Keratinocyte (primary cell): Measurements from ENCODE around the gene AMMECR1. TPM values are rescaled to one million over a fixed set of nuclear protein-coding genes. Genes with fewer than 3 reads are reported as not detected.

Source experiments
- DNase-seq: peaks from one replicate; pipeline ENCODE4 v3.0.0-alpha.2; 2011; ENCODE audit warnings: low read depth, missing footprints, low spot score
- FAIRE-seq: peaks from 2 replicates; lab custom pipeline; 2011; peaks lifted over from hg19 to GRCh38; lab: Jason Lieb, UNC
- H2AFZ ChIP-seq: 2 replicates; pipeline ENCODE4 v1.6.0; 2012; ENCODE audit warnings: low read length, control low read depth, inconsistent platforms; ENCODE audit not compliant: control insufficient read depth
- H3K27ac ChIP-seq: 2 replicates; pipeline ENCODE4 v1.5.1; 2011; ENCODE audit warnings: low read length; ENCODE audit not compliant: control insufficient read depth, insufficient read depth
- H3K27me3 ChIP-seq: 3 replicates; pipeline ENCODE4 v1.6.0; 2011; ENCODE audit warnings: low read length; ENCODE audit not compliant: control insufficient read depth, insufficient read depth; ENCODE audit errors: extremely low read depth
- H3K36me3 ChIP-seq, 2 experiments: 2 replicates in 1 of 2; 3 replicates in 1 of 2; pipeline ENCODE4 v1.5.1; 2011; ENCODE audit warnings: low read length in 2 of 2, mild to moderate bottlenecking in 1 of 2; ENCODE audit not compliant: control insufficient read depth in 2 of 2, insufficient read depth in 2 of 2; ENCODE audit errors: extremely low read depth in 1 of 2
- H3K4me1 ChIP-seq: 3 replicates; pipeline ENCODE4 v1.5.1; 2011; ENCODE audit warnings: low read length; ENCODE audit not compliant: control insufficient read depth, insufficient read depth; ENCODE audit errors: extremely low read depth
- H3K4me2 ChIP-seq: 3 replicates; pipeline ENCODE4 v1.6.0; 2011; ENCODE audit warnings: low read depth, low read length; ENCODE audit not compliant: control insufficient read depth, insufficient read depth; ENCODE audit errors: extremely low read depth
- H3K4me3 ChIP-seq, 3 experiments: fragments of 200-600 bp in 1 of 3; sonication (generic) in 1 of 3; 2 replicates in 2 of 3; 3 replicates in 1 of 3; pipeline ENCODE4 v1.5.1; 2011 to 2016; ENCODE audit warnings: low read length in 3 of 3, mild to moderate bottlenecking in 3 of 3, control low read depth in 2 of 3, inconsistent platforms in 1 of 3, low read depth in 1 of 3, mixed read lengths in 1 of 3, mixed run types in 1 of 3, moderate library complexity in 1 of 3; ENCODE audit not compliant: control insufficient read depth in 2 of 3, insufficient read depth in 2 of 3; ENCODE audit errors: extremely low read depth in 1 of 3
- H3K79me2 ChIP-seq: 2 replicates; pipeline ENCODE4 v1.6.0; 2012; ENCODE audit warnings: low read length; ENCODE audit not compliant: control insufficient read depth, insufficient read depth
- H3K9ac ChIP-seq: 3 replicates; pipeline ENCODE4 v1.6.0; 2011; ENCODE audit warnings: low read length; ENCODE audit not compliant: control insufficient read depth, insufficient read depth; ENCODE audit errors: extremely low read depth
- H3K9me1 ChIP-seq: 3 replicates; pipeline ENCODE4 v1.6.0; 2011; ENCODE audit warnings: low read length; ENCODE audit not compliant: control insufficient read depth, insufficient read depth; ENCODE audit errors: extremely low read depth
- H3K9me3 ChIP-seq: 2 replicates; pipeline ENCODE4 v1.5.1; 2012; ENCODE audit warnings: low read depth, low read length; ENCODE audit not compliant: control insufficient read depth
- H4K20me1 ChIP-seq: 3 replicates; pipeline ENCODE4 v1.6.0; 2011; ENCODE audit warnings: low read length; ENCODE audit not compliant: control insufficient read depth, insufficient read depth; ENCODE audit errors: extremely low read depth
- CTCF ChIP-seq, 3 experiments: IDR thresholded peaks in 1 of 3; conservative IDR thresholded peaks in 1 of 3; optimal IDR thresholded peaks in 1 of 3; 2 replicates in 2 of 3; 3 replicates in 1 of 3; pipeline versions ENCODE3 to v1.5.1; 2011; ENCODE audit warnings: low read length in 3 of 3, mild to moderate bottlenecking in 3 of 3, moderate library complexity in 2 of 3, control low read depth in 1 of 3, inconsistent platforms in 1 of 3; ENCODE audit not compliant: insufficient read depth in 2 of 3; ENCODE audit errors: extremely low read depth in 1 of 3
- EZH2 ChIP-seq: IDR thresholded peaks from one replicate; pipeline ENCODE4 v1.6.1; 2012; ENCODE audit warnings: inconsistent platforms, mild to moderate bottlenecking, low read length, moderate library complexity
- dilution Hi-C: fragments of 300-500 bp; cut with MboI; formaldehyde crosslinking; loops from one replicate; pipeline ENCODE4 v1.7.0; 2020; ENCODE audit warnings: low sequenced_read_pairs; ENCODE audit not compliant: extremely low pct_ligation_motif_present
- polyA plus RNA-seq, 5 experiments: library from polyadenylated mRNA; depleted of rRNA in 3 of 5; stranded (reverse) in 3 of 5; stranded (forward) in 1 of 5; unstranded in 1 of 5; fragments of >200 nt; gene quantifications; 1 replicate in 1 of 5; 2 replicates in 3 of 5; 3 replicates in 1 of 5; pipeline versions ENCODE4 v1.2.1 to v1.2.3, GENCODE V29; 2011 to 2012; ENCODE audit warnings: missing spikeins in 2 of 5, low read depth in 1 of 5, low replicate concordance in 1 of 5

Gene AMMECR1
- polyA plus RNA-seq, 1 donor (not counting 4 experiments of a cell fraction or from before 2014, with no cell fraction given), result 15.5 TPM

GRCh38 chrX:110214684-110215083 is 103.2 kb downstream of the AMMECR1 start:
- no peak for FAIRE-seq
- no peaks in the 10 kb centered on the region for H3K27me3 ChIP-seq
- TF ChIP-seq CTCF (optimal IDR thresholded peaks at IDR 0.05 in 1 of 3, IDR thresholded peaks at IDR 0.05 in 1 of 3, conservative IDR thresholded peaks at IDR 0.05 in 1 of 3; ENCODE audit: extremely low read depth in 1 of 3, insufficient read depth in 2 of 3, low read length in 3 of 3), result no peak
- TF ChIP-seq EZH2, result no peak
- H3K4me3 ChIP-seq, result no peak overlapping the region
- H3K79me2 ChIP-seq, result no peaks in the 10 kb centered on the region
- no peak overlapping the region for H3K27ac ChIP-seq
- H4K20me1 ChIP-seq, result no peaks in the 10 kb centered on the region
- no peak overlapping the region for H2AFZ ChIP-seq
- H3K4me2 ChIP-seq, result no peak overlapping the region
- no peaks in the 10 kb centered on the region for H3K36me3 ChIP-seq
- H3K4me1 ChIP-seq, result peaks cover 24% of the 10 kb centered on the region
- DNase-seq, result no peak
- dilution Hi-C loops, result no loop called here
- H3K9me1 ChIP-seq, result no peaks in the 10 kb centered on the region
- no peaks in the 10 kb centered on the region for H3K9me3 ChIP-seq
- no peak overlapping the region for H3K9ac ChIP-seq

GRCh38 chrX:110213183-110213582 is 104.7 kb downstream of the AMMECR1 start:
- H2AFZ ChIP-seq, result no peak overlapping the region
- dilution Hi-C loops, result no loop called here
- no peak for DNase-seq
- H3K36me3 ChIP-seq, result no peaks in the 10 kb centered on the region
- H3K79me2 ChIP-seq, result no peaks in the 10 kb centered on the region
- peaks cover 27% of the 10 kb centered on the region for H3K4me1 ChIP-seq
- no peak for TF ChIP-seq CTCF (optimal IDR thresholded peaks at IDR 0.05 in 1 of 3, IDR thresholded peaks at IDR 0.05 in 1 of 3, conservative IDR thresholded peaks at IDR 0.05 in 1 of 3; ENCODE audit: extremely low read depth in 1 of 3, insufficient read depth in 2 of 3, low read length in 3 of 3)
- no peak for TF ChIP-seq EZH2
- no peak overlapping the region for H3K4me3 ChIP-seq
- no peak overlapping the region for H3K4me2 ChIP-seq
- H3K27me3 ChIP-seq, result no peaks in the 10 kb centered on the region
- H4K20me1 ChIP-seq, result no peaks in the 10 kb centered on the region
- H3K27ac ChIP-seq, result peak overlapping the region; percentile 27
- H3K9me3 ChIP-seq, result no peaks in the 10 kb centered on the region
- H3K9me1 ChIP-seq, result no peaks in the 10 kb centered on the region
- no peak for FAIRE-seq
- H3K9ac ChIP-seq, result no peak overlapping the region
